A549 (cell line): ENCODE measurements around the gene SPIRE1. TPM values are rescaled to one million over a fixed set of nuclear protein-coding genes. Genes with fewer than 3 reads are reported as not detected.

ENCODE experiments used
- ATAC-seq, 2 experiments: fragments of 200-7000 bp in 1 of 2; fragments of >200 bp in 1 of 2; cut with Nextera tagmentation in 1 of 2; cut with Tn5 transposase in 1 of 2; 3 replicates each; pipeline versions ENCODE4 v1.8.0 to v1.9.1; 2018 to 2020; ENCODE audit warnings: mild to moderate bottlenecking in 1 of 2, moderate library complexity in 1 of 2
- CTCF ChIA-PET: fragments of 300-600 bp; sonication (Branson Sonifier 250); formaldehyde crosslinking; extraction: SDS; loops from one replicate; lab custom pipeline; 2021; ENCODE audit warnings: antibody characterized with exemption, inconsistent platforms; lab: Yijun Ruan, JAX
- POLR2A ChIA-PET: fragments of 350-600 bp; formaldehyde crosslinking; extraction: SDS; loops from one replicate; lab custom pipeline; 2021; ENCODE audit warnings: antibody characterized with exemption, inconsistent platforms; lab: Yijun Ruan, JAX
- DNase-seq, 2 experiments: peaks; one replicate each; pipeline versions ENCODE4 v3.0.0 to v3.0.0-alpha.2; 2011 to 2016; ENCODE audit warnings: low read depth in 1 of 2, low spot score in 1 of 2
- FAIRE-seq: peaks from 2 replicates; lab custom pipeline; 2011; peaks lifted over from hg19 to GRCh38; lab: Jason Lieb, UNC
- H3K27ac ChIP-seq, 2 experiments: fragments of >200 bp; sonication (Bioruptor Twin); formaldehyde crosslinking; 3 replicates each; pipeline ENCODE4 v1.5.1; 2016 to 2017
- H3K4me1 ChIP-seq: fragments of >200 bp; sonication (Bioruptor Twin); formaldehyde crosslinking; 3 replicates; pipeline ENCODE4 v1.6.1; 2016
- H3K4me2 ChIP-seq: fragments of >200 bp; sonication (Bioruptor Twin); formaldehyde crosslinking; 3 replicates; pipeline ENCODE4 v1.6.1; 2016
- H3K4me3 ChIP-seq: fragments of >200 bp; sonication (Bioruptor Twin); formaldehyde crosslinking; 3 replicates; pipeline ENCODE4 v1.5.1; 2016
- H3K9me3 ChIP-seq: fragments of >200 bp; sonication (Bioruptor Twin); formaldehyde crosslinking; 3 replicates; pipeline ENCODE4 v1.6.1; 2016
- BHLHE40 ChIP-seq: IDR thresholded peaks from 2 replicates; pipeline ENCODE4 v1.6.1; 2012; ENCODE audit warnings: low read depth, low read length, inconsistent platforms
- CHD4 ChIP-seq: fragments of 200-600 bp; sonication (generic); IDR thresholded peaks from 2 replicates; pipeline ENCODE4 v1.6.1; 2016; ENCODE audit warnings: antibody characterized with exemption, mild to moderate bottlenecking, borderline replicate concordance
- EHF ChIP-seq: fragments of 250-450 bp; sonication (Bioruptor Pico); IDR thresholded peaks from 2 replicates; pipeline ENCODE4 v1.5.0; 2020; ENCODE audit warnings: mild to moderate bottlenecking
- HEYL ChIP-seq: fragments of 250-450 bp; sonication (Bioruptor Pico); IDR thresholded peaks from 2 replicates; pipeline ENCODE4 v1.8.0; 2021; ENCODE audit warnings: mild to moderate bottlenecking, moderate library complexity
- HOXA7 ChIP-seq: fragments of 250-450 bp; sonication (Bioruptor Pico); IDR thresholded peaks from 2 replicates; pipeline ENCODE4 v1.5.0; 2020; ENCODE audit warnings: mild to moderate bottlenecking, moderate library complexity
- JUN ChIP-seq, 2 experiments: fragments of >200 bp; sonication (Bioruptor Twin); formaldehyde crosslinking; IDR thresholded peaks; 2 replicates in 1 of 2; 3 replicates in 1 of 2; pipeline ENCODE4 v1.6.1; 2016 to 2017
- JUNB ChIP-seq: fragments of >200 bp; sonication (Bioruptor Twin); formaldehyde crosslinking; IDR thresholded peaks from 2 replicates; pipeline ENCODE4 v1.6.1; 2016
- KDM1A ChIP-seq: fragments of 200-600 bp; sonication (generic); IDR thresholded peaks from 2 replicates; pipeline ENCODE4 v1.6.1; 2016; ENCODE audit warnings: low read depth, mild to moderate bottlenecking
- KDM5A ChIP-seq: fragments of 200-600 bp; sonication (generic); IDR thresholded peaks from 2 replicates; pipeline ENCODE4 v1.6.1; 2016; ENCODE audit warnings: antibody characterized with exemption, mild to moderate bottlenecking
- NFE2L2 ChIP-seq: fragments of 150-350 bp; conservative IDR thresholded peaks from 2 replicates; pipeline ENCODE4 v1.6.1; 2014; ENCODE audit warnings: low read length
- POLR2AphosphoS2 ChIP-seq: conservative IDR thresholded peaks from 2 replicates; pipeline ENCODE4 v1.6.1; 2012; ENCODE audit warnings: low read length, improper control_type of control experiment, inconsistent platforms
- RARB ChIP-seq: fragments of 250-450 bp; sonication (Bioruptor Pico); IDR thresholded peaks from 2 replicates; pipeline ENCODE4 v1.8.0; 2021; ENCODE audit warnings: mild to moderate bottlenecking, moderate library complexity
- RNF2 ChIP-seq: fragments of 200-600 bp; sonication (generic); IDR thresholded peaks from 2 replicates; pipeline ENCODE4 v1.6.1; 2016; ENCODE audit warnings: low read depth, mild to moderate bottlenecking, antibody characterized with exemption, moderate library complexity, borderline replicate concordance
- SREBF2 ChIP-seq: fragments of 450-650 bp; IDR thresholded peaks from 2 replicates; pipeline ENCODE4 v1.6.1; 2014; ENCODE audit warnings: mild to moderate bottlenecking, moderate library complexity
- ZC3H11A ChIP-seq: fragments of 450-650 bp; IDR thresholded peaks from 2 replicates; pipeline ENCODE4 v1.6.1; 2014; ENCODE audit warnings: antibody characterized with exemption, mild to moderate bottlenecking
- WGBS: methylation state at CpG from one replicate; pipeline ENCODE4 v1.1.6; 2017; ENCODE audit errors: missing lambda C conversion rate; 5-methylcytosine and 5-hydroxymethylcytosine counted together
- polyA plus RNA-seq, 4 experiments: library from polyadenylated mRNA; depleted of rRNA in 3 of 4; stranded (reverse); fragments of >200 nt; fragmentation: RNase III in 1 of 4; extraction: RNeasy Plus Mini Kit Qiagen cat#74134 plus additional on column Dnase treatment in 1 of 4; gene quantifications; 2 replicates in 3 of 4; 3 replicates in 1 of 4; pipeline ENCODE4 v1.2.3, GENCODE V29; 2011 to 2017
- TF ChIP-seq, protein P1 (sequence below): IDR thresholded peaks from 2 replicates; pipeline ENCODE4 v1.6.1; 2012
- TF ChIP-seq, protein P2 (sequence below): fragments of 200-600 bp; sonication (generic); IDR thresholded peaks from 2 replicates; pipeline ENCODE4 v1.6.1; 2016; ENCODE audit warnings: antibody characterized with exemption, mild to moderate bottlenecking, moderate library complexity
- TF ChIP-seq, protein P3 (sequence below): fragments of >200 bp; sonication (Bioruptor Twin); formaldehyde crosslinking; IDR thresholded peaks from 3 replicates; pipeline ENCODE4 v1.6.1; 2016
- TF ChIP-seq, protein P4 (sequence below): fragments of 250-450 bp; sonication (Bioruptor Pico); IDR thresholded peaks from 2 replicates; pipeline ENCODE4 v1.5.0; 2020; ENCODE audit warnings: low read depth, mild to moderate bottlenecking, moderate library complexity

The SPIRE1 gene
- polyA plus RNA-seq, 2 of the 4 experiments (the other 2 are of a cell fraction), result 8.3 to 29.4 TPM

DNA sequence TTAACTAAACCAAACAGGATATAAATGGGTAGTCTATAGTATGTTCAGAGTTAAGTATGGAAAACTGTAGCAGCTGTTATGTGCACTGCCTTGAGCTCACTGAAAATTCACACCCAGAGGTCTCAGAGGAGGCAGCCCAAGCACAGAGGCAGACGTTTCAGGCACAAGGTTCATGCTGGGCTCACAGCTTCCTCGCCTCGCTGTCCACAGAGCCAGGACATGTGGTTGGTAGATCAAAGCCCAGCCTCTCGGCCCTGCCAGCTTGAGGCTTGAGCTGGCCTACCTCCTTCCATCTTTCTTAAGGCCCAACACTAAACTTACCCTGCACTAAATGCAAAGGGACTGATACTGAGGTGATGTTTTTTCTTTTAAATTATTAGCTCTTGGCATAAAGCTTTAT lies 206.5 kb downstream of the SPIRE1 start (continued):
- TF ChIP-seq, protein P1, sequence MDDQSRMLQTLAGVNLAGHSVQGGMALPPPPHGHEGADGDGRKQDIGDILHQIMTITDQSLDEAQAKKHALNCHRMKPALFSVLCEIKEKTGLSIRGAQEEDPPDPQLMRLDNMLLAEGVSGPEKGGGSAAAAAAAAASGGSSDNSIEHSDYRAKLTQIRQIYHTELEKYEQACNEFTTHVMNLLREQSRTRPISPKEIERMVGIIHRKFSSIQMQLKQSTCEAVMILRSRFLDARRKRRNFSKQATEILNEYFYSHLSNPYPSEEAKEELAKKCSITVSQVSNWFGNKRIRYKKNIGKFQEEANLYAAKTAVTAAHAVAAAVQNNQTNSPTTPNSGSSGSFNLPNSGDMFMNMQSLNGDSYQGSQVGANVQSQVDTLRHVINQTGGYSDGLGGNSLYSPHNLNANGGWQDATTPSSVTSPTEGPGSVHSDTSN, result no peak

DNA sequence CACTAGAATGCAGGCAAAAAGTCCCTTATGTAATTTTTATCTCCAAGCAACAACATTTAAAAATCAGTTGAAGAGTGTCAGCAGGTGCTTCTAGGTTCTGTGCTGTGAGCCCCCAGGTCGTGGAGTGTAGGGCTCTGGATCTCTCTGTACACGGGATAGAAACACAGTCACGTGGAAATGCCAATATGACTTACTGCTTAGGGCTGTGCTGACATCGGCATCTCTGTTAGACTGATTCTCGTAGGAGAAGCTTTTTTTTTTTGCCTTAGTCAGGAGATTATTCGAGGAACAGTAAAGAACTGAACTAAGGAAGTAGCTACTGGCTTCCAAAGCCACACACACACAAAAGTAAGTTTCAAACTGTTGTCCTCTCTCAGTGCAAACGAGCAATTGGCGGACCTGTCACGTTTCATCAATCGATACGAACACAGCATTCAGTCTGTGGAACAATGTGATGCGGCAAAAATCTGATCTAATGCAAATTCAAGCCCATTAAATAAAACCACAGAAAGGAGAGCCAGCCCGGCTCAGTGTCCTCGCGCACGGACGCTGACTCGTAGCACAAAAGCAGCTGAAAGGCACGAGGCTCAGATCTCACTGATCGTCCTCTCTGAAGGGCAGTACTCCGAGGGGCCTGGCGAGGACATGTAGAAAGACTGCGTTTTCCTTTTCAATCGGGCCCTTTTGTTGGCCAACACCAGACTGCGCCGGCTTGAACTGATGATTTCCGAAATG lies 208.7 kb downstream of the SPIRE1 start:
- FAIRE-seq, result no peak
- no peaks in the 10 kb centered on the region for H3K9me3 ChIP-seq
- TF ChIP-seq, protein P2, sequence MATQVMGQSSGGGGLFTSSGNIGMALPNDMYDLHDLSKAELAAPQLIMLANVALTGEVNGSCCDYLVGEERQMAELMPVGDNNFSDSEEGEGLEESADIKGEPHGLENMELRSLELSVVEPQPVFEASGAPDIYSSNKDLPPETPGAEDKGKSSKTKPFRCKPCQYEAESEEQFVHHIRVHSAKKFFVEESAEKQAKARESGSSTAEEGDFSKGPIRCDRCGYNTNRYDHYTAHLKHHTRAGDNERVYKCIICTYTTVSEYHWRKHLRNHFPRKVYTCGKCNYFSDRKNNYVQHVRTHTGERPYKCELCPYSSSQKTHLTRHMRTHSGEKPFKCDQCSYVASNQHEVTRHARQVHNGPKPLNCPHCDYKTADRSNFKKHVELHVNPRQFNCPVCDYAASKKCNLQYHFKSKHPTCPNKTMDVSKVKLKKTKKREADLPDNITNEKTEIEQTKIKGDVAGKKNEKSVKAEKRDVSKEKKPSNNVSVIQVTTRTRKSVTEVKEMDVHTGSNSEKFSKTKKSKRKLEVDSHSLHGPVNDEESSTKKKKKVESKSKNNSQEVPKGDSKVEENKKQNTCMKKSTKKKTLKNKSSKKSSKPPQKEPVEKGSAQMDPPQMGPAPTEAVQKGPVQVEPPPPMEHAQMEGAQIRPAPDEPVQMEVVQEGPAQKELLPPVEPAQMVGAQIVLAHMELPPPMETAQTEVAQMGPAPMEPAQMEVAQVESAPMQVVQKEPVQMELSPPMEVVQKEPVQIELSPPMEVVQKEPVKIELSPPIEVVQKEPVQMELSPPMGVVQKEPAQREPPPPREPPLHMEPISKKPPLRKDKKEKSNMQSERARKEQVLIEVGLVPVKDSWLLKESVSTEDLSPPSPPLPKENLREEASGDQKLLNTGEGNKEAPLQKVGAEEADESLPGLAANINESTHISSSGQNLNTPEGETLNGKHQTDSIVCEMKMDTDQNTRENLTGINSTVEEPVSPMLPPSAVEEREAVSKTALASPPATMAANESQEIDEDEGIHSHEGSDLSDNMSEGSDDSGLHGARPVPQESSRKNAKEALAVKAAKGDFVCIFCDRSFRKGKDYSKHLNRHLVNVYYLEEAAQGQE, result no peak
- TF ChIP-seq RARB (CRISPR knock-in tag) (no peak), SREBF2 (no peak), NFE2L2 (no peak), RNF2 (no peak), KDM1A (no peak), HEYL (CRISPR knock-in tag) (no peak), JUNB (no peak), HOXA7 (CRISPR knock-in tag) (no peak), EHF (CRISPR knock-in tag) (no peak), POLR2AphosphoS2 (no peak), ZC3H11A (no peak), JUN (IDR thresholded peaks at IDR 0.05) (no peak), BHLHE40 (no peak), KDM5A (no peak), CHD4 (no peak)
- TF ChIP-seq, protein P3, sequence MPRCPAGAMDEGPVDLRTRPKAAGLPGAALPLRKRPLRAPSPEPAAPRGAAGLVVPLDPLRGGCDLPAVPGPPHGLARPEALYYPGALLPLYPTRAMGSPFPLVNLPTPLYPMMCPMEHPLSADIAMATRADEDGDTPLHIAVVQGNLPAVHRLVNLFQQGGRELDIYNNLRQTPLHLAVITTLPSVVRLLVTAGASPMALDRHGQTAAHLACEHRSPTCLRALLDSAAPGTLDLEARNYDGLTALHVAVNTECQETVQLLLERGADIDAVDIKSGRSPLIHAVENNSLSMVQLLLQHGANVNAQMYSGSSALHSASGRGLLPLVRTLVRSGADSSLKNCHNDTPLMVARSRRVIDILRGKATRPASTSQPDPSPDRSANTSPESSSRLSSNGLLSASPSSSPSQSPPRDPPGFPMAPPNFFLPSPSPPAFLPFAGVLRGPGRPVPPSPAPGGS, result no peak
- TF ChIP-seq, protein P1, result no peak
- TF ChIP-seq, protein P4, sequence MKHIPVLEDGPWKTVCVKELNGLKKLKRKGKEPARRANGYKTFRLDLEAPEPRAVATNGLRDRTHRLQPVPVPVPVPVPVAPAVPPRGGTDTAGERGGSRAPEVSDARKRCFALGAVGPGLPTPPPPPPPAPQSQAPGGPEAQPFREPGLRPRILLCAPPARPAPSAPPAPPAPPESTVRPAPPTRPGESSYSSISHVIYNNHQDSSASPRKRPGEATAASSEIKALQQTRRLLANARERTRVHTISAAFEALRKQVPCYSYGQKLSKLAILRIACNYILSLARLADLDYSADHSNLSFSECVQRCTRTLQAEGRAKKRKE (CRISPR knock-in tag), result no peak
- no peak overlapping the region for H3K27ac ChIP-seq
- POLR2A ChIA-PET, result no interaction called here
- no peaks in the 10 kb centered on the region for H3K4me1 ChIP-seq
- 92% methylated on average over 27 of the region's 27 CpGs for WGBS
- CTCF ChIA-PET, result interaction anchor here (0.7 kb wide), 1 partner anchor 29 kb away, joined by 3 read pairs; no protein-coding TSS in a partner anchor
- H3K4me2 ChIP-seq, result no peak overlapping the region
- ATAC-seq, result no peak
- H3K4me3 ChIP-seq, result no peak overlapping the region
- no peak for DNase-seq
